GM18505 (cell line): Measurements from ENCODE around the gene KISS1.

ENCODE experiments used
- ATAC-seq: cut with Tn5 transposase; IDR thresholded peaks from one replicate; pipeline ENCODE4 v1.9.1; 2021; ENCODE audit not compliant: unreplicated experiment
- POLR2A ChIP-seq: IDR thresholded peaks from 4 replicates; pipeline ENCODE4 v1.6.1; 2011; ENCODE audit warnings: borderline replicate concordance; ENCODE audit not compliant: insufficient read depth, insufficient read length; ENCODE audit errors: extremely low read depth

KISS1 gene

DNA sequence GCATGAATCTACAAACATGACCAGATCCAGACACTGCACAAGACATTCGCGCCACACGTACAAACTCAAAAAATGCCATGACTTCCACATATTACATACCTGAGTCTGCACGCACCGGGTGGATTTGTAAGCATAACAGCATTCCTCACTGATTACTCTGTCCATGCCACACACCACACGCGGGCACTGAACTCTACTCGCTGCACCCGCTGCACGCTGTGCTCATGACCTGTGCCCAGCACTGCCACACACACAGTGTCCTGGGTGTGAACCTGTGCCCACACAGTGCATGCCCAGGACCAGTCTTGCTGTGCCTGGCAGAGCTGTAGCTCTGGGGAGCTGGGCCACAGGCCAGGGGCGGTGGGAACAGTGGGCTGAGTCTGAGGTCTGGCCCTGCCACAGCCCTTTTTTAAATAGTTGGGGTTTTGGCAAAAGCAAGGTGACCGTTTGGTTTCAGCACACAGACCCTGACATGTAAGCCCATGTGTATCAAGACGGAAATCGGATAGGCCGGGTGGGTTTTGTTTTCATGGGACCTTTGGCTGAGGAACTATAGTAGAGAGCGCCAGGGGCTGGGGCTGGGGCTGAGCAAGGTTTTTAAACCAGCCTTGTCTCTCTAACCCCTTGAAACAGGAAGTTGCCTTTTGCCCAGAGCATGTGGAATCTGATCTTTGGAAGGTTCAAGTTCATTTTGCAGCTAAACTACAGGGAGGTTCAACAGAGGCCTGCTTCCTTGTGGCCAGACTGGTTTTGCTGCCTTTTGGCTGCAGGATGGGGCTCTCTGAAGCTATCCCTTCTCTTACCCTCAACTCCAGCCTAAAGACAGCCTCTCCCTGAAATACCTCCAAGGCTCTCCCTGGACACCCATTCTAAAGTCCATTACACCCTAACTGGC is 29.8 kb upstream of the KISS1 start:
- ATAC-seq, result no peak
- no peak for TF ChIP-seq POLR2A

DNA sequence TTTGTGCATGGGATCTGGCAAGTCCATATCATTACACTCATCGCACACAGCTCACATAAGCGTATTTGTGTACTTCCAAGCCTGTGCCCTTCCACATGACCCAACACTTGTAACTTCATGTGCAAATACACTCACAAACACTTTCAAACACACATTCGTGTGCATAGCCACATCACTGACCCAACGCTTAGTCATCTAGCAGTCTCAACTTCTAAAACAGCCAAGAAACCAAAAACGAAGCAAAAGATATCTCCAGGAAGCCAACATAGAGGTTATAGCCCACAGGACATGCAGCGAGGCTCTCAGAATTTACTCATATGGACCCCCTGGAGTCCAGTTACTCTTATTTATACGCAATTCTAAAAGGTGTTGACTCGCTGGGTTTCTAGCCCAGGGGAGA is 28.4 kb upstream of the KISS1 start:
- no peak for ATAC-seq
- TF ChIP-seq POLR2A, result no peak

DNA sequence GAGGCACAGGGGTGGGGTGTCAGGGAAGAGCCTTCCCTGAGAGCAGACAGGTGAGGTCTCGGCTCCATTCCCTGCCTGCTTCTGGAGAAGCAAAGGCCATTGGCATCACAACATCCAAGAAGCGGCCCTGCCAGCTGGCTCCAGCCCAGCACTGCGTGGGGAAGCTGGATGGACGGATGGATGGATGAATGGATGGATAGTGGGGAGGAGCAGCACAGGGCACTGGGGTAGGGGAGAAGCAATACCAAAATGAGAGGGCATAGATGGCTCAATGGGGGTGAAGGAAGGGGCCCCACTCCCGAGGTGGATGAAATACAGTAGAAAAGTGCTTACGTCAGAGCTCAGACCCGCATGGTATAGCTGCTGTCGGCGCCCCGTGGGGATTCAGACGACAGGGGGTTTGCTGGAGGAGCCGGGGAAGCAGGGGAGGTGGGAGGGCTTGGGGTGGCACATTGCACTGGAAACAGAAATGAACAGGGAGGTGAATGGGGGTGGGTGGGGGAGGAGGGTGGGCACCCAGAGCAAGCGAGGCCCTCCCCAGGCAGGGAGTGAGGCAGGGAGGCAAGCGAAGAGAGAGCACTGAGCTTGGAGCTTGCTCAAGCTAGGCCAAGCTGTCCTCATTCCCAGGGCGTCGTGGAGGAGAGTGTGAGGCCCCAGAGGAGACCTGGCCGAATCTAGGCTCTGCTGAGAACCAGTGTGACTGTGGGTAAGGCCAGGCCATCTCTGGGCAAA is 27.0 kb upstream of the KISS1 start:
- ATAC-seq, result no peak

DNA sequence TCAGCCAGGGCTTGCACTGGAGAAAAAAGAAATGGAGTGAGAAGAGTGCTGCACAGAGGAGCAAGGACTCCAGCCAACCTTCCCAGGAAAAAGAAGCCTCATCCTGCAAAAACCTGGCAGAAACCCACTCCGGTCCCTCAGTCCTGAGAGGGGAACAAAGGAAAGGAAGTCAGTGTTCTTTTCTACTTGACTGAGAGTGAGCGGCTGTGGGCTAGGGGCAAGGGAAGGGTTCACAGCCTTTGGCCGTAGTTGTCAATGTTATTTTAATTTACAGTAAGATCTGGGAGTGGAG is 26.4 kb upstream of the KISS1 start:
- no peak for ATAC-seq
- TF ChIP-seq POLR2A, result no peak

More for the DNA sequence above, 27.0 kb upstream of the KISS1 start:
- no peak for TF ChIP-seq POLR2A

DNA sequence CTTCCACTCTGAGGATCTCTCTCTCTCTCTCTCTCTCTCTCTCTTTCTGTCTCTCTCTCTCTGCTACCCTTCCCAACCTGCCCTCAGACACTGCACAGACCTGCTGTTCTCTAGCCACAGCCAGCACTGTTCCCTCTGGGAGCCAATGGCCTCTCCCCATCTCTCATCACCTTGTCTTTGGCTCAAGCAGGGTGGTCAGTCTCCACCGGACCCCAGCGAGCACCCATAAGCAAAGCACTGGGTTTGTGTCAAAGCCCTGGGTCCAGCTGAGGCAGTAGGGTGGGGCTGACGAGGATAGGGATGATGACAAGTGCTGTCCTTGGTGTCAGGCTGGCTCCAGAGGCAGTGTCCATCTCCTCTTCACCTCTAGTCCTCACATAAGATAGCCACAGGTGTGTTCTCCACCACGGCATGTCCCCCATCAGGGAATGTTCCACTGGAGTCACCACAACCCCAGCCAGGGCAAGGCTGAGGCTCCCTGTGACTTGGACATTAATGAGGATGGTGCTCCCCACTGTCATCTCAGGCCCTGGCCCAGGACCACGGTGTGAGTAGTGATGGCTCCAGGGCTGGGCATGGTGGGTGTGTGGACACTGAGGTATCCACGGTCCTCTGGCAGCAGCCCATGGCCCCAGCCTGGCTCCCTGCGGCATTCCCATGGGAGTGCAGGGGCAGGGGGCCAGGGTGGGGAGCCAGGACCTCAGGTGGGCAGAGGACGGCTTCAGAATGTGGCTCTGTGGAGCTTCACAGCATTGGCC is 25.9 kb upstream of the KISS1 start:
- TF ChIP-seq POLR2A, result no peak
- ATAC-seq, result no peak

DNA sequence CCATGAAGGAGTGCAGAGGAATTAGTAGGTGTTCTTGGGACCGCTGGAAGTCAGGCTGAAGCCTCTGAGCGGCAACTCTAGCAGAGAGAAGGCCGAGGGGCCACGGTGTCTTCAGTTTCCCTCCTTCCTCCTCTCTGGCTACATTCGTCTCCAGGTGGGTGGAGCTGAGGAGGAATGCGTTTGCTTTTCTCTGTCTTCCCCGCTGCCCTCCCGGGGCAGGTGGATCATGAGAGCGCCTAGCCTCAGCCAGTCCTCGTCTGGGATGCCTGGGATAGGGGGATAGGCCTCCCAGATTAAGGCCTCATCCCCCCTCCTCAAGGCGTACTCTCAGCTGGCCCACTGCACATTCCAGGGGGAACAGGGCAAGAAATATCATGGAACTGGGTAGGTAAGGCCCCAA is 25.0 kb upstream of the KISS1 start:
- no peak for ATAC-seq

DNA sequence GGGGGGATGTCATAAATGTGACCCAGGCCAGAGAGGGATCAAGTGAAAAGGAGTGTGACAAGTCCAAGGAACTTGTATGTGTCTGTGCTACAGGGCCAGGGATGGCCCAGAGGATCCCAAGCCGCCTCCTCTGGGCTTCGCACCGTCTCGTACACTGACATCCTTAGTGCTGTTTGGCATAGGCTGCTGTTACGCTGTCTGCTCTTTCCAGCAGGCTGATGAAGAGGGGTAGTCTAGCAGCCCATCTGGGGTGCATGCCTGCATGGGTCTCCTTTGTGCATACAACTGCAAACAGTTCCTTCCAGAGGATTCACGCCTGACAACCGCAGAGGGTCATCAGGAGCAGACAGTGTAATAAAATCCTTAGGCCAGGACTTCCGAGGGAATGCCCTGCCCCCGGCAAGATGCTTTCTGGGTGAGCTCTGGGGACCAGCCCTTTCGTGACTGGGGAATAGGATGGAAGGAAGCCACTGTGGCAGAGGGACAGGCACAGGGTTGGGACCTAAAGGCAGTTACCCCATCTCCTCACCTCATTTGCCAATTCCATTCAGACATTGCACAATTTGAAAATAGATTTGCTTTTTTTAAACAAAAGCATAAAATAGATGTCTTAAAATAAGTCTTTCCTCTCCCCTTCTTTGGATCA is 23.8 kb upstream of the KISS1 start:
- no peak for TF ChIP-seq POLR2A
- no peak for ATAC-seq

More for the DNA sequence above, 25.0 kb upstream of the KISS1 start:
- TF ChIP-seq POLR2A, result no peak

DNA sequence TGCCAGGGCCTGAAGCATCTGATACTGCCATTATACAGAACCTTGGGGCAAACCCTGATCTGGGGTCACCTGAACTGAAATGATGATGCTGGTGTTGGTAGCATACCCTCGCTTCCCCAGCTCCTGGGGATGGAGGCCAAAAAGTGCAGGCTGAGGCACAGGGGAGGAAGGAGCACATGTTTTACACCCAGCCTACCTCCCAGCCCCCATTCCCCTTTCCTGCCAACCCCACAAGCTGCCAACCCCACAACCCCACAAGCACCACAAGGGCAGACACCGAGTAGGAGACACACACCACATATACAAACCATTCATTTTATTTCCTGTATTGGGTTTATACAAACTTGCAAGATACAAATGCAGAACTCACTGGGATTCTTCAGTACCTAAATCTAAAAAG is 22.3 kb upstream of the KISS1 start:
- TF ChIP-seq POLR2A, result no peak
- ATAC-seq, result no peak

DNA sequence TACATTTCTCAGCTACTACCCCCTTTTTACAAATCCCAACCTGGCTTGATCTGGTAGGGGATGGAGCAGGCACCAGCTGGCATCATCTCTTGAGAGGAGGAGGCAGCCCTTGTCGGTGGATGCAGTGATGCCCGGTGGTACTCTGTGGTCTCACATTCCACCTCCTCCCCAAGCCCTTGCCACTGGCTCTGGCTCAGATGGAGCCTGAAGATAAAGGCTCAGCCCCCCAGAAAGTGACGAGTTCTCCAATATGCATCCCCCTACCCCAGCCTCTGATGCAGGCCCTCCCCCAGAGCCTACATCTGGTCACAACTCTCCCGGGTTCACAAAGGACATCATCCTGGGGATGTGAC is 21.3 kb upstream of the KISS1 start:
- ATAC-seq, result no peak
- TF ChIP-seq POLR2A, result no peak

DNA sequence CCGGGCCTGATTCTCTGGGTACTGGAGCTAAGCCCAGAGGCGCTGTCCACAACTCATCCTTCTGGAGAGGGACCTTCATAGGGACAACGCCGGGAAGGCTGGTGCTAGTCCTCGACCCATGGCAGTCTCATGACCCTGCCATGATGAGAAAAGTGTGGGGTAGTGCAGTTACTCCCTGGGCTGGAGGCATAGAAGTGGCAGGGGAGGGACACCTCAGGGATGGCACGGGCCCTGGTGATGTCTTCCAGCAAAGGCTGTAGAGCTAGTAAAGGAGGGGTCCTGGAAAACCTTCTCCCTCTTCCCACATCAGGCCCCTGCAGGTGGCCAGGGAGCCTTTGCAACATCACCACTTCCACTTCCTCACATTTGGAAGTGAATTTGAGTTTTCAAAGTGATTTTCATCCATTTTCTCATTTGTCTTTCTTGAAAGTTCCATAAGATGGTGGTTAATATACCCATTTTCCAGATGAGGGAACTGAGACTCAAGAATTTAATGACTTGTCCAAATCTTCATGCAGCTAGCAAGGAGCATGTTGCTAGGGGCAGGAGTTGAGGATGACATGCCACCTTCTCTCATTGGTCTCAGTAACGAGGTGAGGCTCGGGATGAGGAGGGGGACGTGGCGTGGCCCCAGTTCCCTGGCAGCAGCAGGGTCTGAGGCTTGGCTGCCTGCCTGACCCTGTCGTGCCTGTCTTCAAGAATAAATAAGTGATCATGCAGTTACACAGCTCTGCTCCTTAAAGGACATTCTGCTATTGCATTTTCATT is 20.8 kb upstream of the KISS1 start:
- no peak for ATAC-seq

DNA sequence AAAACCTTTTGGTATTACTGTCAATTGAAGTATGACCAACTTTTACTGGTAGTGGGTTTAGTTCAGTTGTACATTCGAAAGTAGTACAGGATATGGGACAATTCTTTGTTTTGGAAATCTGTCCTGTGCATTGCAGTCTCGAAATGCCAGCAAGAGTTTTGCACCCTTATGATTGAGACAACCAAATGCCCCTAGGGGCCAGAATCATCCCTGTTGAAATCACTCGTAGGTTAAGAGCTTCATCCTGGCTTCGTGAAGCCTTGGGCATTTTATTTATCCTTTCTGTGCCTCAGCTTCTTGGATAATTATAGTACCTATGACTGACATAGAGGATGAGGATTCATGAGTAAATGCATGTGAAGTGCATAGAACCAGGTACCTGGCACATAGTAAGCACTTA is 19.9 kb upstream of the KISS1 start:
- no peak for ATAC-seq

More for the DNA sequence above, 20.8 kb upstream of the KISS1 start:
- no peak for TF ChIP-seq POLR2A

More for the DNA sequence above, 19.9 kb upstream of the KISS1 start:
- no peak for TF ChIP-seq POLR2A
